Measurements from ENCODE around the gene SLC4A3. TPM values are rescaled to one million over a fixed set of nuclear protein-coding genes. Genes with fewer than 3 reads are reported as not detected.

SLC4A3 gene, protein sequence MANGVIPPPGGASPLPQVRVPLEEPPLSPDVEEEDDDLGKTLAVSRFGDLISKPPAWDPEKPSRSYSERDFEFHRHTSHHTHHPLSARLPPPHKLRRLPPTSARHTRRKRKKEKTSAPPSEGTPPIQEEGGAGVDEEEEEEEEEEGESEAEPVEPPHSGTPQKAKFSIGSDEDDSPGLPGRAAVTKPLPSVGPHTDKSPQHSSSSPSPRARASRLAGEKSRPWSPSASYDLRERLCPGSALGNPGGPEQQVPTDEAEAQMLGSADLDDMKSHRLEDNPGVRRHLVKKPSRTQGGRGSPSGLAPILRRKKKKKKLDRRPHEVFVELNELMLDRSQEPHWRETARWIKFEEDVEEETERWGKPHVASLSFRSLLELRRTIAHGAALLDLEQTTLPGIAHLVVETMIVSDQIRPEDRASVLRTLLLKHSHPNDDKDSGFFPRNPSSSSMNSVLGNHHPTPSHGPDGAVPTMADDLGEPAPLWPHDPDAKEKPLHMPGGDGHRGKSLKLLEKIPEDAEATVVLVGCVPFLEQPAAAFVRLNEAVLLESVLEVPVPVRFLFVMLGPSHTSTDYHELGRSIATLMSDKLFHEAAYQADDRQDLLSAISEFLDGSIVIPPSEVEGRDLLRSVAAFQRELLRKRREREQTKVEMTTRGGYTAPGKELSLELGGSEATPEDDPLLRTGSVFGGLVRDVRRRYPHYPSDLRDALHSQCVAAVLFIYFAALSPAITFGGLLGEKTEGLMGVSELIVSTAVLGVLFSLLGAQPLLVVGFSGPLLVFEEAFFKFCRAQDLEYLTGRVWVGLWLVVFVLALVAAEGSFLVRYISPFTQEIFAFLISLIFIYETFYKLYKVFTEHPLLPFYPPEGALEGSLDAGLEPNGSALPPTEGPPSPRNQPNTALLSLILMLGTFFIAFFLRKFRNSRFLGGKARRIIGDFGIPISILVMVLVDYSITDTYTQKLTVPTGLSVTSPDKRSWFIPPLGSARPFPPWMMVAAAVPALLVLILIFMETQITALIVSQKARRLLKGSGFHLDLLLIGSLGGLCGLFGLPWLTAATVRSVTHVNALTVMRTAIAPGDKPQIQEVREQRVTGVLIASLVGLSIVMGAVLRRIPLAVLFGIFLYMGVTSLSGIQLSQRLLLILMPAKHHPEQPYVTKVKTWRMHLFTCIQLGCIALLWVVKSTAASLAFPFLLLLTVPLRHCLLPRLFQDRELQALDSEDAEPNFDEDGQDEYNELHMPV
- 1 to 10 TPM; 5.4 to 7.1 (median 6.1) TPM for polyA plus RNA-seq (ENCODE audit: insufficient read length in 3 of 3)

DNA sequence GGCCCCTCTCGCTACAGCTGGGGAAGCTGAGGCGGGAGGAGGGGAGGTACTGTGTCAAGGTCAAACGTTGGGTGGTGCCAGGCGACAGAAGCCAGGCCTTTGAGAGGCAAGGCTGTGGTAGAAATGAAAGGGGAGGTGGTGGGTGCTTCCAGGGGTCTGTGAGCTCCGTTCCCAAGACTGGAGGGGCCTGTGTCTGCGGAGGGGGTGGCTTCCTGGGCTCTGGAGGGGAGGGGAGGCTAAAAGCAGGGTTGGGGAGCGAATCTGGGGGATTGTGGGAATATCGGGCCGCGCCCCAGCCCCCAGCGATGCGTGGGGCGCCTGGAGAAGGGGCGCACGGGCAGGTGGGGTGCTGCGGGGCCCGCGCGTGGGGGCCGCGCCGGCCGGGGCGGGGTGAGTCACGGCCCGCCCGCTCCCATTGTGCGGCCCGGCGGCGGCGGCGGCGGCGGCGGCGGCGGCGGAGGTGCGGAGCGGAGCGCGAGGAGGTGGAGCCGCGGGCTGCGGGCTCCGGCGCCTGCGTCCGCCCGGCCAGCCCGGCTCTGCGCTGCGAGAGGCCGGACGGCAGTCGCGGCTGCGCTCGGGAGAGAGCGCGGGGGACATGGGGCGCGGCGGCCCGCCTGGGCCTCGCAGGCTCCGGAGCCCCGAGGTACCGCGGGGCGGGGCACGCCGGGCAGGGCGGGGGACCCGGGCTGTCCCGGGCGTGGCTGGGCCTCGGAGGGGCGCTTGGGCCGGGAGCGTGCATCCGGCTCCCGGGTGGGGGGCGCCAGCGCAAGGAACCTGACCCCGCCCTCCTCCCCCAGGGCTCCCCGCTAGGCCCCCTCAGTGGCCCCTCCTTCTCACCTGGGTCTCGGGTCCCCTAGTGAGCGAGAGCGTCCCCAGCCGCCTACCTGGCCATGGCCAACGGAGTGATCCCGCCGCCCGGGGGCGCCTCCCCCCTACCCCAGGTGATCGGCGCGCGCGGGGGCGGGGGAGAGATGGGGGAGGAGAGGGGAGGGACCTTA is at the start of gene SLC4A3:
SLC4A3 (plus strand) TSS at position 528 of the 998 bp plus-strand sequence; CDS start at position 891, 363 bp downstream.
- DNase-seq (ENCODE audit: low read depth in 3 of 3, low spot score in 2 of 3): no peak

DNA sequence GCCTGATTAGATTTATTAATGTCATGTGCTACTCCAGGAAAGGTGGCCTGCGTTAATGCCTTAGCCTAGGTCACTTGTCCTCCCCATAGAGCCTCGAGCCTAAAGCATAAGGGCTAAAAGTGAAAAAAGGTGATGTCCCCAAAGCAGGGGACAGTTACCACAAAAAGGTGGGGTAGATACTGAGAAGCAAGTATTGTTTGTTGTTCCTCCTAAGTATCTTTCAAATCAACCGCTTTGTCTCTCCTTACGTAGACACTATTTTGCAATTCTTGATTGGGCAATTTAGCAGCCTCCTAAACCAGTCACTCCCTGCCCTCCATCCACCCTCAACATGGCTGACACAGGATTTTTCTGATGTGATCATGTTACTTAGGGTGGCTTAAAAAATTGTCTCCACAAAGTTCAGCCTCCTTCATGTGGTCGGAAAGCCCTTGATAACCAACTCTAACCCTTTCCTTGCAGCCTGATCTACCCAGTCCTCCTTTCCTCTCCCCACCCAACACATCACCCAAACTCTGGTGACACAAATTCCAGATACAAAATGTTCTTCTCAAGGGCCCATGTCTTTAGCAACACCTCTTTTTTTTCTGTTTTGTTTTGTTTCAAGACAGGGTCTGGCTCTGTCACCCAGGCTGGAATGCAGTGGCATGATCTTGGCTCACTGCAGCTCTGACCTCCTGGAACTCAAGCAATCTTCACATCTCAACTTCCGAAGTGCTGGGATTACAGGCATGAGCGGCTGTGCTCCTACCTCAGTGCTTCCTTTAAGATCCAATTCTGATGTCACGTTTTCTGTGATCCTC is 48.4 kb upstream of the SLC4A3 start:
- DNase-seq (ENCODE audit: low read depth in 3 of 3, low spot score in 2 of 3): no peak

DNA sequence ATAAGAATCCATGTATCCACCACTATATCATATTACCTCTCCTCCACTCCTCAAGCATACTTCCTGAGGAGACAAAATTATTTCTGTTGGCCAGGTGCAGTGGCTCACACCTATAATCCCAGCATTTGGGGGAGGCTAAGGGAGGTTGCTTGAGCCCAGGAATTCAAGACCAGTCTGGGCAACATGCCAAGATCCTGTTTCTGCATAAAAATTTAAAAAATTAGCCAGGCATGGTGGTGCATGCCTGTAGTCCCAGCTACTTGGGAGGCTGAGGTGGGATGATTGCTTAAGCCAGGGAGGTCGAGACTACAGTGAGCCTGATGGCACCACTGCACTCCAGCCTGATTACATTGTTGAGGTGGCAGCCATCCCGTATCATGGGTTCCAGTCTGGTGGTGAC is 46.1 kb upstream of the SLC4A3 start:
- DNase-seq (ENCODE audit: low read depth in 3 of 3, low spot score in 2 of 3): no peak

DNA sequence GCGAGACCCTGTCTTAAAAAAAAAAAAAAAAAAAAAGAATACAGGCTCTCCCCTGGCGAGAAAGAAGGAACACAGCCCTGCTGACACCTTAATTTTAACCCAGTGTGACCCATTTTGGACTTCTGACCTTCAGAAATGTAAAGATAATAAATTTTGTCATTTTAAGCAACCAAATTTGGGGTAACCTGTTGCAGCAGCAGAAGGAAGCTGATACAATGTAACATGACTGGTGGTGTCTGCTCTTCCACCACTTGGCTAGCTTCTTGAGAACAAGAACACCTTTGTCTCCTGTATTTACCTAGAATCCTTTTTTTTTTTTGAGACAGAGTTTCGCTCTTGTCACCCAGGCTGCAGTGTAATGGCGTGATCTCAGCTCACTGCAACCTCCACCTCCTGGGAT is 36.3 kb upstream of the SLC4A3 start:
- DNase-seq (ENCODE audit: low read depth in 3 of 3, low spot score in 2 of 3): no peak

DNA sequence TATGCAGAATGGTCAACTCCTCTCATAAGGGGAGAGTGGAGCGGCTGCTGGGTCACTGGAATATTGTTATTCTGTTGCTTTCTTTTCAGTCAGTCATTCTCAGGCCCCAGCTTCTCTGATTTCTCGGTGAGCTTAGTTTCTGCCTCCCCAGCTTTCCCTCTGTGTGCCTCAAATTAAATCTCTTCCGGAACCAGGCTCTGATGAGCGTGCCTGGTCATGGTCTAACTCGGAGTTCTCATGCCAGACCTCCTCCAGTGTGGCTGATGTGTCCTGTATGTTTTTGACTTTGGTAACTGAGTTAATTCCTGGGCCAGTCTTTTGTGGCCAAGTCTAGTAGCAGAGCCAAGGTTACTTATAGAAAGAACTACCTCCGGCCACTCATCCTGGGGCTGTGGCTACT is 34.7 kb upstream of the SLC4A3 start:
- DNase-seq (ENCODE audit: low read depth in 3 of 3, low spot score in 2 of 3): no peak

DNA sequence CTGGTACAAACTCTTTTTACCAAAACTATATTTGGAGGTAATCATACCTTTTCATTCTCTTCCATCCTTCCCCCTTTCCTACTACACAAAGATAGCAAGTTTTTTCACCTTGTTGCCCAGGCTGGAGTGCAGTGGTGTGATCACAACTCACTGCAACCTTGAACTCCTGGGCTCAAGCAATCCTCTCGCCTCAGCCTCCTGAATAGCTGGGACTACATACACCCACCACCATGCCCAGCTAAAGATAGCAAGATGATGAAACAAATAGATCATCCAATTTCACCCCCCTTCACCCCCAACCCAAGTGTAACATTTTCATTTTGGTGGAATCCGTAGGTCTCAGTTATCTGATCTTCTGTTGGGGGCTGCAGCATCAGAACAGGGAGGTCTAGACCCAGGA is 34.3 kb upstream of the SLC4A3 start:
- no peak for DNase-seq (ENCODE audit: low read depth in 3 of 3, low spot score in 2 of 3)

DNA sequence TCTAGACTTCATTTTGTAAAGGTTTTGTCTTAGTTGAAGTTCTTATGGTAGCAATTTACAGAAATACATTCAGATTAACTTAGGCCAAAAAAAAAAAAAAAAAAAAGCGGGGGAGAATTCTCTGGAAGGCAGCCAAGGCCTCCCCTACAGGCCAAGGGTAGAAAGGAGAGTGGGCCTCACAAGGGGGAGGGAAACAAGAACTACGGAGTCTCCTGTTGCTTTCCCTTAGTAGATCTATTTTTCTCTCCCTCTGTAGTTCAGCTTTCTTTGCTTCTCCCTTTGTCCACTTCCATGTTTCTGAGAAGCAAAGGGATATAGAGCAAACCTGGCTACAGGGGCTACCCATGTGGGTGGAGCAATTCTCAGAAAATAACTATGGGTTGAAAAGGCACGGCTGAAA is 32.2 kb upstream of the SLC4A3 start:
- DNase-seq (ENCODE audit: low read depth in 3 of 3, low spot score in 2 of 3): no peak

DNA sequence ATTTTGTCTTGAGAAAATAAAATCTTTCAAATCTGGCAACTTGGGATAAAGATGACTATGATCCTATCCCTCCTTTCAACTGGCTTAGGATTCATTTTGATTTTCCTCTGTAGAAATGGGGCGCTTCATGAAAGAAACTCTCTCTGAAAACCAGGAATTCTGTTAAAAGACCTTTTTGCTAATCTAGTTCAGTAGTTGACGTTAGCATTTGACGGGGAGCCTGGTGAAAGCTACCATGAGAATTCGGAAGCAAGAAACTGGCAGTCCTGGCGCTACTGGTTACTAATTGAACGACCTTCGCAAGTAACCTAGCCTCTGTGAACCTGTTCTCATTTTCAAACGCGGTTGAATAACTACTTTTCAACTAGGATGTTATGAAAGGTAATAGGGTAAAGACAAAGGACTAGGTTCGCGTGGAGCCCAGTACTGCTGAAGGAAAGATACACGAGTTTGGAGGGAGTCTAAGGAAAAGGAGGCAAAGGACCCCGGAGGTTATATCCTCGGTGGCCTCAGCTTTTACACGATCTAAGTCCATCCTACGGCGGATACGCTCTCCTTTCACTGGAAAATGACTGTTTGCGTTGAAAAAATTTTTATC is 30.4 kb upstream of the SLC4A3 start:
- DNase-seq (ENCODE audit: low read depth in 3 of 3, low spot score in 2 of 3): no peak

DNA sequence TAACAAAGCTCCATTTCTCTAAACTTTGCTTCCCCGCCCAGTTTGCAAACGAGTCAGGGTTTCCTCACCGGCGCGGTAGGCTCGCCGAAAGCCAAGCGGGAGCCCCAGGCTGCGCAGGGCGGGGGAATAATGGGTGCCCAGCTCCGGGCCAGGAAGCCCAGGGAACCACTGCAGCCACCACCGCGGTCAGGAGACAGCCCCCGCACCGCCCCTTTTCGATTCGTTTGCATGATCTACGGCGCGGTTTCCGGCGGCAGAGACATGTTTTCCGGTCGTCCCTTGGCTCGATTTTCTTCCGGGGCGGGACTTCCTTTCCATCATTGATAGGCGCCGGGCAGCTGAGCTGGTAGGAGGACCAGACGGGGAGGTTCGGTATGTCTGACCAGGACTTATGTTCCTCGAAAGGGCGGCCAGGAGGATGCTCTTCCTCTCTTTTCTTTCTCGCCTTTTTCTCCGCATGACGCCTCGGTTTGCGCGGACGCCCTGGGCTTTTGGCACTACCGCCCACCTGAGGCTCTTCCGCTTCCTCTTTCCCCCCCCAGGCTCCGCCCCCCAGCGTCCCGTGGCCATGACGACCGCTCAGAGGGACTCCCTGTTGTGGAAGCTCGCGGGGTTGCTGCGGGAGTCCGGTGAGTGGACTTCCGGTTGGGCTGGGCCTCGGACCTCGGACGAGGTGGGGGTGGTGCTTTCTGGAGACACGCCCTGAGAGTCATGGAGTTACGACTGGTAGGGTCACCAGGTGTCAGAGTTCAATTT is 29.7 kb upstream of the SLC4A3 start, which contains the start of gene STK11IP:
STK11IP (plus strand) TSS at position 306 of the 756 bp plus-strand sequence; CDS start at position 569, 263 bp downstream.
- peak; percentile 95 to 97 (median 97) for DNase-seq (ENCODE audit: low read depth in 3 of 3, low spot score in 2 of 3)

DNA sequence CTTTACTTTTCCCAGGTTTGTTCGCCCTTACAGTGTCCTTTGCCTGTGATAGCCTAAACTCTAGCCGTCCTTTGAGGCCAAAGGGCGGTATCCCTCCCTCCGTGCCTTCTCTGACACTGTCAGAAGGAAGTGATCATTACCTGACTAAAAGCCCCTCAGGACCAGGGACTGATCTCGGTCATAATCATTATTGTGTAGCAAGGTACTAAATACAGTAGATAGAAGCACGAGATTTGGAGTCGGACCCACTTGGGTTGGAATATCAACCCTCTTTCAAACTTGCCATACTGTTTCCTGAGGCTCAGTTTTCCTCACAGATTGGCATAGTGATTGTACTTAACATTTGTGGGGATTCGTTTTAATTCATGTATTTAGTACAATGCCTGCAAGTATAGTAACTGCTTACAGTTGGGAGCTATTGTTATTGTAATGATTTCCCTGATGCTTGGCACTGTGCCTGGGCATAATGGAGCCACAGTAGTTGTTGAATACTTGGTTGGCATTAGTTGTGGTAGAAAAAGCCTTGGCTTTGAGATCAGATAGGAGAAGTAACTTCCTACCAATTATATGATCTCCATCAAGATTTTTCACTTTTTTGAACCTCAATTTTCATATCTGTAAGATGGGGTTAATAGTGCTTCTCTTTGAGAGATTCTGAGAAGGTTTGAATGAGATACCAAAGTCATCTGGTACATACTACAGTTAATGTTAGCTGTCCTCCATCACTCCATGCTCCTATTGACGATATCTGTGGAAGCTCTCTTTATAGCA is 28.9 kb upstream of the SLC4A3 start:
- DNase-seq (ENCODE audit: low read depth in 3 of 3, low spot score in 2 of 3): no peak

DNA sequence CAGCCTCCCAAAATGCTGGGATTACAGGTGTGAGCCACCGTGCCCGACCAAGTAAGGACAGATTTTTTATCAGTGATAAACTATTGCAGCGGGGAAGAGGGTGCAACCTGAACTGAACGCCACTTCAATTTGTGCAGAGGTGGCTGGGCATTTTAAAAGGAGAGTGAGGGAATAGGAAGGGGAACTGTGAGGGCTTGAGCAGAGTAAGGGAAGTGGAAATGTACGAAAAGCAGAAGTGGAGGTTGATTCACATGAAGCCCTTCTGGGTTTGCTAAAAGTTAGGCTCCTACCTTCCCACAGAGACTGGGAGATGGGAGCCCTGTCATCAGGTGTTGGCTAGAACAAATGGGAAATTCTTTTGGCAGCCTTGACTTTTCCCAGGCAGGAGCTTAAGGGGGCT is 23.7 kb upstream of the SLC4A3 start:
- DNase-seq (ENCODE audit: low read depth in 3 of 3, low spot score in 2 of 3): no peak

DNA sequence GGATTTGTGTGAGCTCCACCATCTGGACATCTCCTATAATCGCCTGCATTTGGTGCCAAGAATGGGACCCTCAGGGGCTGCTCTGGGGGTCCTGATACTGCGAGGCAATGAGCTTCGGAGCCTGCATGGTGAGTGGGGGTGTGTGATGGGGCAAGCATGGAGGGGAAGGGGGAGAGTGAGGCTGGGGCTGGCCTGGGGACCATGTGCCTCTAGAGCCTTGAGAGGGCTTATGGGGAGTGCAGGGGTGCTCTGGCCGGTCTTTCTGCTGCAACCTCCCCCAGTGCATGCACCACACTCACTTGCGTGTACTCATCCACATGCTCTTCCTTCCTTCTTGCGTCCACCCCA is 21.8 kb upstream of the SLC4A3 start:
- no peak for DNase-seq (ENCODE audit: low read depth in 3 of 3, low spot score in 2 of 3)

DNA sequence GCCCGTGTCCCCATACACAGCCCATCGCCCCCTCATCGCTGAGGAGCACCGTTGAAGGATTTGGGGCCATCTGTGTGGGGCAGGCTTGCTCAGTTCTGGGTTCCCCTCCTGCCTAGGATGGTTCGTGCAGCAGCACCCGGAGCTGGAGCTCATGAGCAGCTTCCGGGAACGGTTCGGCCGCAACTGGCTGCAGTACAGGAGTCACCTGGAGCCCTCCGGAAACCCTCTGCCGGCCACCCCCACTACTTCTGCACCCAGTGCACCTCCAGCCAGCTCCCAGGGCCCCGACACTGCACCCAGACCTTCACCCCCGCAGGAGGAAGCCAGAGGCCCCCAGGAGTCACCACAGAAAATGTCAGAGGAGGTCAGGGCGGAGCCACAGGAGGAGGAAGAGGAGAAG is 19.5 kb upstream of the SLC4A3 start:
- no peak for DNase-seq (ENCODE audit: low read depth in 3 of 3, low spot score in 2 of 3)

DNA sequence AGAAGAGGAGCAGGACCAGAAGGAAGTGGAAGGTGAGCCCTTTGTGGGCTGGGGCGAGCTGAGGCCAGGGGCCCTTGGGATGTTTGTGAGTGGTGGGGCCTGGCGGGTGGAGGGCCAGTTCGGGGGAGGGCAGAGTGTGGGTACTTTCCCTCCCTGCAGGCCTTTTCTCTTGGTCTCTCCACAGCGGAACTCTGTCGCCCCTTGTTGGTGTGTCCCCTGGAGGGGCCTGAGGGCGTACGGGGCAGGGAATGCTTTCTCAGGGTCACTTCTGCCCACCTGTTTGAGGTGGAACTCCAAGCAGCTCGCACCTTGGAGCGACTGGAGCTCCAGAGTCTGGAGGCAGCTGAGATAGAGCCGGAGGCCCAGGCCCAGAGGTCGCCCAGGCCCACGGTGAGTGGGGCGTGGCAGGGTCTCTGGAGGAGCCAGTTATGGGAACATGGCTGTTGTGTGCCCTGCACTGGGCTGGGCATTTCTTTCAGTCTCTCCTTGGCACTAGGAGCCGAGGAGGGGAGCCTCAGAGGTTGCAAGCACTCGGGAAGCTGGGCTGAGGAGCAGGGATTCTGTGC is 18.9 kb upstream of the SLC4A3 start:
- no peak for DNase-seq (ENCODE audit: low read depth in 3 of 3, low spot score in 2 of 3)

DNA sequence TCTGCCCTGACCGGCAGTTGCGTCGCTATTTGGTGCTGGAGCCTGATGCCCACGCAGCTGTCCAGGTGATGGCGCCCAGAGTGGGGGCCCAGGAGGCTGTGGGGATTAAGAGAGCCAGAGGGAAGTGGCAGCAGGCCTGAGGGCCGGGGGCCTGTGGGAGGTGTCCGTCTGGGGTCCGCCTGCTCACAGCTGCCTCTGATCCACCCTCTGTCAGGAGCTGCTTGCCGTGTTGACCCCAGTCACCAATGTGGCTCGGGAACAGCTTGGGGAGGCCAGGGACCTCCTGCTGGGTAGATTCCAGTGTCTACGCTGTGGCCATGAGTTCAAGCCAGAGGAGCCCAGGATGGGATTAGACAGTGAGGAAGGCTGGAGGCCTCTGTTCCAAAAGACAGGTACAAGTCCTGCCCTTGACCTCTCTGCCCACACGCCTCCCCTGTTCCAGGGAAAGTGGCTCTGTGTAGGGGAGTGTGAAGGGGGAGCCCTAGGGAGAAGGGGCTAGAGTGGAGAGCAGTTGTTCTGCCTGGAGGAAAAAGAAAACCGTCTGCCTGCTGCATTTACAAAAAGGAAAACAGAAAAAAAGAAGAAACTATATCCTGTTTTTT is 18.2 kb upstream of the SLC4A3 start:
- DNase-seq (ENCODE audit: low read depth in 3 of 3, low spot score in 2 of 3): no peak

DNA sequence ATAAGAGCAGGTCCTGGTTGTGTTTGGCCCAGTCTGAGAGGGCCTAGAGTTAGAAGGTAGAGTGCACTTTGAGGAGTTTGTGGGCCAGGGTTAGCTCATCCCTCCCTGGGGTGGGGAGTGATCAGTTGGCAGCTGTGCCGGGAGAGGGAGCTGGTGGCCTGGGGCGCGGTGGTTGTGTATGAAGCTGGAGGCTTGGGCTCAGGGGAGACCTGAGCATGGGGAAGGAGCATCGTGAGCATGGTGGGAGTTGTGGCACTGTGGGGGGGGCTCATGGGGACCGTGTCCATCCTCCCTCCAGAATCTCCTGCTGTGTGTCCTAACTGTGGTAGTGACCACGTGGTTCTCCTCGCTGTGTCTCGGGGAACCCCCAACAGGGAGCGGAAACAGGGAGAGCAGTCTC is 16.1 kb upstream of the SLC4A3 start:
- no peak for DNase-seq (ENCODE audit: low read depth in 3 of 3, low spot score in 2 of 3)
